ENCODE data around the gene THOC6. TPM values are rescaled to one million over a fixed set of nuclear protein-coding genes. Genes with fewer than 3 reads are reported as not detected.
A peak's percentile ranks its signal among the peaks of the same experiment; 100 is the strongest.
"Not testable (repeated sequence)": the region's sequence is repeated elsewhere in the genome, so short reads cannot be mapped to it uniquely, and the experiment has no call there.

THOC6 gene
- total RNA-seq, 1 experiment from 2014 or later, result 68.2 TPM

GRCh38 chr16:3071655-3072054 lies 47.8 kb downstream of the THOC6 start:
- Histone ChIP-seq H3K9me3 (ENCODE audit: control insufficient read depth, low read depth, low read length) (no peaks in the 10 kb centered on the region), H4K8ac (replicated peaks; ENCODE audit: insufficient read length, low read depth, low read length) (no peak overlapping the region), H3K9ac (ENCODE audit: extremely low read depth, insufficient read length, low read length) (no peak overlapping the region), H3K27ac (ENCODE audit: insufficient read length, low read depth, low read length) (no peak overlapping the region), H3K23ac (ENCODE audit: insufficient read length, low read depth, low read length) (no peak overlapping the region), H3K23me2 (ENCODE audit: insufficient read length, low read depth, low read length, poor library complexity, severe bottlenecking) (no peaks in the 10 kb centered on the region), H2BK120ac (ENCODE audit: low read depth, low read length, poor library complexity, severe bottlenecking) (no peak overlapping the region), H3K27me3 (ENCODE audit: insufficient read depth, low read length) (no peaks in the 10 kb centered on the region), H3K14ac (ENCODE audit: insufficient read depth, low read length) (no peak overlapping the region), H3T11ph (ENCODE audit: low read length) (no peak overlapping the region), H2BK12ac (ENCODE audit: insufficient read length, low read depth, low read length) (no peak overlapping the region), H2BK20ac (ENCODE audit: low read depth, low read length, poor library complexity, severe bottlenecking) (no peak overlapping the region), H2BK15ac (ENCODE audit: low read depth, low read length) (no peak overlapping the region), H4K20me1 (ENCODE audit: control insufficient read depth, insufficient read depth, insufficient read length) (no peaks in the 10 kb centered on the region), H3K79me2 (ENCODE audit: insufficient read depth, low read length) (no peaks in the 10 kb centered on the region), H3K4me1 (ENCODE audit: insufficient read depth, low read length) (no peaks in the 10 kb centered on the region; the same call in 1 of the 2 replicates), H2BK5ac (ENCODE audit: insufficient read length, low read length) (no peak overlapping the region), H3K56ac (ENCODE audit: insufficient read length, low read depth, low read length) (no peak overlapping the region), H2AK5ac (ENCODE audit: insufficient read length, low read length) (no peak overlapping the region), H4K91ac (ENCODE audit: insufficient read length, low read depth, low read length) (no peak overlapping the region), H3K18ac (ENCODE audit: insufficient read length, low read depth, low read length) (no peak overlapping the region), H3K79me1 (ENCODE audit: insufficient read depth, low read depth, low read length, poor library complexity, severe bottlenecking) (no peaks in the 10 kb centered on the region), H3K4me2 (ENCODE audit: insufficient read depth, insufficient read length, low read length) (no peak overlapping the region), H2AFZ (ENCODE audit: low read length) (no peak overlapping the region), H3K4ac (ENCODE audit: low read depth, low read length) (no peak overlapping the region), H4K5ac (ENCODE audit: insufficient read length, low read depth, low read length) (no peak overlapping the region)
- peak overlapping the region in 1 of 2 experiments; percentile 19; a peak in 1 of 5 replicates for H3K4me3 Mint-ChIP-seq
- no peaks in the 10 kb centered on the region; a peak in 1 of 7 replicates for H3K36me3 Mint-ChIP-seq (ENCODE audit: insufficient read depth in 1 of 3, low read depth in 3 of 3)
- H3K9me3 Mint-ChIP-seq, result no peaks in the 10 kb centered on the region
- H3K27ac Mint-ChIP-seq, result peak overlapping the region in 1 of 3 experiments; percentile 17; a peak in 4 of 7 replicates
- no peak for DNase-seq
- H3K27me3 Mint-ChIP-seq (ENCODE audit: low read depth), result peaks cover 17% of the 10 kb centered on the region
- H3K4me1 Mint-ChIP-seq, result peaks cover 22 to 29% of the 10 kb centered on the region in 2 experiments
- no peak for TF ChIP-seq CTCF (conservative IDR thresholded peaks at IDR 0.05)
- WGBS (ENCODE audit: extremely low coverage, insufficient read length, low lambda C conversion rate), result no CpG with 5 or more reads among the region's 7 CpGs

DNA sequence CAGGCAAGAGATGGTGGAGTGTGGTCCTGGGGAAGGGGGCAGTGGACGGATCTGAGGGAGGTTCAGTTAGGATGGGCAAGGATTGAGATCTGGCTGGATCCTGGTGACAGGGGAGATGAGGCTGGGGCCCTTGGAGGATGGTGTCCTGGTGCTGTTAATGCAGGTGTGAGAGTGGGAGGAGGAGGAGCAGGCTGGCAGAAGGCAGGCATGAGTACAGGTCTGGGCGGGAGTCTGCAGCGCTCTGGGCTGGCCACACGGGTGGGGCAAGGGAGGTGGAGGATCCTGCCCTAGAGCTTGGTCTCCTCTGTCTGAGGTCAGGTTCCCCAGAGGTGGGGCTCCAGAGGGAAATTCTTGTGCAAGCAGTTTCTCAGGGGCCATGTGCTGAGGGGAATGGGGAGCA lies 48.3 kb downstream of the THOC6 start:
- not testable (repeated sequence) for H3K4me2 ChIP-seq (ENCODE audit: insufficient read depth, insufficient read length, low read length); H4K91ac ChIP-seq (ENCODE audit: insufficient read length, low read depth, low read length); H3K9ac ChIP-seq (ENCODE audit: extremely low read depth, insufficient read length, low read length); H3K23me2 ChIP-seq (ENCODE audit: insufficient read length, low read depth, low read length, poor library complexity, severe bottlenecking); H4K20me1 ChIP-seq (ENCODE audit: control insufficient read depth, insufficient read depth, insufficient read length); H2BK120ac ChIP-seq (ENCODE audit: low read depth, low read length, poor library complexity, severe bottlenecking); H2BK15ac ChIP-seq (ENCODE audit: low read depth, low read length); H3K56ac ChIP-seq (ENCODE audit: insufficient read length, low read depth, low read length); H3K36me3 Mint-ChIP-seq (ENCODE audit: insufficient read depth in 1 of 3, low read depth in 3 of 3); H4K5ac ChIP-seq (ENCODE audit: insufficient read length, low read depth, low read length); H4K8ac ChIP-seq (replicated peaks; ENCODE audit: insufficient read length, low read depth, low read length); H3K18ac ChIP-seq (ENCODE audit: insufficient read length, low read depth, low read length); H3K23ac ChIP-seq (ENCODE audit: insufficient read length, low read depth, low read length); H3K9me3 Mint-ChIP-seq; H3K79me2 ChIP-seq (ENCODE audit: insufficient read depth, low read length); H3K9me3 ChIP-seq (ENCODE audit: control insufficient read depth, low read depth, low read length); H3K79me1 ChIP-seq (ENCODE audit: insufficient read depth, low read depth, low read length, poor library complexity, severe bottlenecking); H2BK5ac ChIP-seq (ENCODE audit: insufficient read length, low read length); H3T11ph ChIP-seq (ENCODE audit: low read length); H3K27ac Mint-ChIP-seq; H3K27me3 ChIP-seq (ENCODE audit: insufficient read depth, low read length); H2AK5ac ChIP-seq (ENCODE audit: insufficient read length, low read length); H3K27ac ChIP-seq (ENCODE audit: insufficient read length, low read depth, low read length); DNase-seq; H2BK12ac ChIP-seq (ENCODE audit: insufficient read length, low read depth, low read length); H3K4ac ChIP-seq (ENCODE audit: low read depth, low read length); H3K4me1 ChIP-seq (ENCODE audit: insufficient read depth, low read length); H3K14ac ChIP-seq (ENCODE audit: insufficient read depth, low read length); H2BK20ac ChIP-seq (ENCODE audit: low read depth, low read length, poor library complexity, severe bottlenecking); H2AFZ ChIP-seq (ENCODE audit: low read length)
- H3K27me3 Mint-ChIP-seq (ENCODE audit: low read depth), result peaks cover 17% of the 10 kb centered on the region
- peak overlapping the region in 1 of 2 experiments; percentile 19; a peak in 1 of 5 replicates for H3K4me3 Mint-ChIP-seq
- no CpG with 5 or more reads among the region's 4 CpGs for WGBS (ENCODE audit: extremely low coverage, insufficient read length, low lambda C conversion rate)
- H3K4me1 Mint-ChIP-seq, result peaks cover 22 to 29% of the 10 kb centered on the region in 2 experiments

Measured in H9 (cell line).